GM18858 (cell line): ENCODE data around the gene TIA1.

Experiments used
- ATAC-seq: cut with Tn5 transposase; IDR thresholded peaks from one replicate; pipeline ENCODE4 v1.9.1; 2021; ENCODE audit not compliant: unreplicated experiment

TIA1 gene

GRCh38 chr2:70161069-70161534, 87.3 kb downstream of the TIA1 start:
- ATAC-seq: peak; percentile 92

DNA sequence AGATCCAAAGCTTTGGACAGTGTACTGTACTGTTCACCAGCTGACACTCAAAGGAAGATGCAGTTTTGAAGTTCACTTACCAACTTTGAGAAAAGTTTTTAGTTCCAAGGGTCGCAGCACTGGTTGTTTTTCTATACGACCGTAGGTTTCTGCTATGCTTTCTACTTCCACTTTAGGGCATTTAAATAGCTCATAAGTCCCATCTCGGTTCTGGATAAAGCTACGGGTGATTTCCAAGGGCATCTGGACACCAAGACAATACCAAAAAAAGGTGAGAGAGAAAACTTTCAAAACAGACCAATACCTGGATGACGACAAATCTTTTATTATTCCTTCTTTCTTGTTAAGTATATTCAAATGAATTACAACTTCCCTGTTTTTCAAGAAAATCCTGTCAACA, 87.9 kb downstream of the TIA1 start:
- ATAC-seq: no peak
